Measurements from ENCODE around the gene DAAM2. TPM values are rescaled to one million over a fixed set of nuclear protein-coding genes. Genes with fewer than 3 reads are reported as not detected.

DAAM2 gene
- total and polyA plus RNA-seq, 9 donors = 25.8 to 39.9 (median 35.2) TPM

GRCh38 chr6:39760226-39760952 lies 31.8 kb upstream of the DAAM2 start:
- WGBS (ENCODE audit: insufficient coverage) = no CpG with 5 or more reads among the region's 3 CpGs

DNA sequence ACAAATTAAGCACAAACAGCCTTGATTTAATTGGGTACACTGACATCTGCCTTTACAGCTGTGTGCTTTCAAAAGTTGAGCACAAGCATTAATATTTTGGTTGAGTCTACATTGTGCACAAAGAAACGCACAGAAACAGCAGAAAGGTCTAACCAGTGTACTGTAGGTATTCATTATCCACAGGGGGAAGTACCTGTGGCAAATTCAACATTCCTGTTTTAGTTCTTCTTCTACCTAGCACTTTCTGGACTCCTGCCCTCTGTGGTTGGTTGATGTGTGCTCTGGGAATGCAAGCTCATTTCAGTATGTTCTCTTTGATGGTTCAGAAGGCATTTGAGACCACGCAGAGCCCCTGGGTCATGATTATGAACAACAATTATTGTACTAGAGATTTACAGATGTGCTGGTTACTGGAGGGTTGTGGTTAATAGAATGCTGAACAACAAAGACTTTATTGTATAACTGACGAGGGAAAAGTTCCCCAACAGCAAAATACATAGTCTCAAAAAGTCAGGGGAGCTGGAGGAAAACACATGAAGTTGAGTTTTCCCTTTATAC lies 26.6 kb upstream of the DAAM2 start:
- H3K27me3 ChIP-seq (ENCODE audit: control insufficient read depth, insufficient read depth, low read length) = no peaks in the 10 kb centered on the region
- no peaks in the 10 kb centered on the region for H3K9me3 ChIP-seq (replicated peaks; ENCODE audit: control insufficient read depth, low read depth, low read length)
- peaks cover 8% of the 10 kb centered on the region for H3K4me1 ChIP-seq (ENCODE audit: control insufficient read depth, insufficient read depth, low read length)
- no CpG with 5 or more reads among the region's 3 CpGs for WGBS (ENCODE audit: insufficient coverage)
- H3K36me3 ChIP-seq (ENCODE audit: control insufficient read depth, insufficient read depth, low read length) = no peaks in the 10 kb centered on the region
- DNase-seq = no peak
- no peak overlapping the region for H3K27ac ChIP-seq (ENCODE audit: low read length)
- H3K4me3 ChIP-seq (ENCODE audit: low read length) = no peak overlapping the region

More at GRCh38 chr6:39760226-39760952, 31.8 kb upstream of the DAAM2 start:
- H3K9me3 ChIP-seq (replicated peaks; ENCODE audit: control insufficient read depth, low read depth, low read length) = no peaks in the 10 kb centered on the region
- no peak overlapping the region for H3K27ac ChIP-seq (ENCODE audit: low read length)
- no peaks in the 10 kb centered on the region for H3K4me1 ChIP-seq (ENCODE audit: control insufficient read depth, insufficient read depth, low read length)
- H3K36me3 ChIP-seq (ENCODE audit: control insufficient read depth, insufficient read depth, low read length) = no peaks in the 10 kb centered on the region
- no peaks in the 10 kb centered on the region for H3K27me3 ChIP-seq (ENCODE audit: control insufficient read depth, insufficient read depth, low read length)
- DNase-seq = no peak
- no peak overlapping the region for H3K4me3 ChIP-seq (ENCODE audit: low read length)

GRCh38 chr6:39769012-39769411 lies 23.2 kb upstream of the DAAM2 start:
- no peaks in the 10 kb centered on the region for H3K9me3 ChIP-seq (replicated peaks; ENCODE audit: control insufficient read depth, low read depth, low read length)
- DNase-seq = no peak
- peaks cover 14% of the 10 kb centered on the region for H3K4me1 ChIP-seq (ENCODE audit: control insufficient read depth, insufficient read depth, low read length)
- peaks cover 1% of the 10 kb centered on the region for H3K27me3 ChIP-seq (ENCODE audit: control insufficient read depth, insufficient read depth, low read length)
- no peaks in the 10 kb centered on the region for H3K36me3 ChIP-seq (ENCODE audit: control insufficient read depth, insufficient read depth, low read length)
- no peak overlapping the region for H3K4me3 ChIP-seq (ENCODE audit: low read length)
- H3K27ac ChIP-seq (ENCODE audit: low read length) = no peak overlapping the region
- 40% methylated on average over 1 of the region's 5 CpGs for WGBS (ENCODE audit: insufficient coverage)

DNA sequence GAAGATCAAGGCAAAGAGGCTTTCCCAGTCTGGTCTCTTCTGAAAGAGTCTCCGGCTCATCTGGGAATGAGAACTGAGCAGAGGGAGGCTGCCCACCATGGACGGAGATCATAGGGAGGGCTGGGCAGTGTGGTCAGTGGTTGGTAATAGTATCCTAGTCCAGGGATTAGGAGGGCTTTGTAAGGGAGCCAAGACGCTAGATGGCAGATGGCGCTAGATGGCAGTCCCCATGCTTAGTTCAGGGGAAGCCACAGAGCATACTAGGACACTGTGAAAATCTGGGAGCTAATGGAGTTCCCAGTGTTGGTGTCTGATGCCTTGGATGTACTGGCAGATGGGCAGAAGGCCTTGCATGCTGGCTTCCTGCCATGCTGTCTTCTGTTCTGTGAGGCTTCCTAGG lies 21.7 kb upstream of the DAAM2 start:
- peak; percentile 81 for DNase-seq
- Histone ChIP-seq H3K36me3 (ENCODE audit: control insufficient read depth, insufficient read depth, low read length) (no peaks in the 10 kb centered on the region), H3K4me3 (ENCODE audit: low read length) (no peak overlapping the region)

DNA sequence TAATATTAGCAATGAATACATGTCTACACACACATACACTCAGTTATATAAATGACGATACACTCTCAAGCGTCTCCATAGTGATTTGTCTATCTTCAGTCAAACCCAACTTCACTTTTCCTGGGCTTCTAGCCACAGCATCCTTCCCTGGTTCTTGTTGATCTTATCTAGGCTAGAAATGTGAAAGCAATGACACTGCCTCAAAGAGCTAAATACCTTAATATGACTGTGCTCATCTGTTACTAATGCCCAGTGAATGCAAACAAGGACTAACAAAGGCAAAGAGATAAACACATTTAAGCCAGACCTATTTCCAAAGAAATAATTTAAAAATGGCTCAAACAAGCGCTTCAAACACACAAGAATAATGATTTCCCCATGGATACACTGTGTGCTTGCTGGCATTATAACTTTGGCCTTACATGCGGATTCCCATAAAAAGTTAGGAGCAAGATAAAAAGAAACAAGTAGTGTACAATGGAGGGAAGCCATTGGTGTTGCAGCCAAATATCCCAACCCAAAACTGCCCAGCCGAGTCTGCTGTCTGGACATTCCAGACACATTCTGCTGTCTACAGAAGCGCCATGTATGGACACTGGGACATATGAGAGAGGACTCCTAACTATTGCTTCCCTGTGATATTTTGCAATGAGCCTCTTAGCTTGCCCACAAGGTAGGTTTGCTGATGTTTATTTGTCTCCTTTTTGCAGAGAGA lies 19.5 kb upstream of the DAAM2 start:
- H3K4me1 ChIP-seq (ENCODE audit: control insufficient read depth, insufficient read depth, low read length) = peaks cover 22% of the 10 kb centered on the region
- H3K36me3 ChIP-seq (ENCODE audit: control insufficient read depth, insufficient read depth, low read length) = no peaks in the 10 kb centered on the region
- H3K4me3 ChIP-seq (ENCODE audit: low read length) = no peak overlapping the region
- H3K27ac ChIP-seq (ENCODE audit: low read length) = no peak overlapping the region
- DNase-seq = no peak
- H3K9me3 ChIP-seq (replicated peaks; ENCODE audit: control insufficient read depth, low read depth, low read length) = no peaks in the 10 kb centered on the region
- peaks cover 3% of the 10 kb centered on the region for H3K27me3 ChIP-seq (ENCODE audit: control insufficient read depth, insufficient read depth, low read length)
- no CpG with 5 or more reads among the region's 6 CpGs for WGBS (ENCODE audit: insufficient coverage)

More for the DNA sequence above, 21.7 kb upstream of the DAAM2 start:
- Histone ChIP-seq H3K4me1 (ENCODE audit: control insufficient read depth, insufficient read depth, low read length) (peaks cover 14% of the 10 kb centered on the region), H3K27ac (ENCODE audit: low read length) (no peak overlapping the region), H3K27me3 (ENCODE audit: control insufficient read depth, insufficient read depth, low read length) (peaks cover 3% of the 10 kb centered on the region), H3K9me3 (replicated peaks; ENCODE audit: control insufficient read depth, low read depth, low read length) (no peaks in the 10 kb centered on the region)
- 63% methylated on average over 4 of the region's 4 CpGs for WGBS (ENCODE audit: insufficient coverage)

DNA sequence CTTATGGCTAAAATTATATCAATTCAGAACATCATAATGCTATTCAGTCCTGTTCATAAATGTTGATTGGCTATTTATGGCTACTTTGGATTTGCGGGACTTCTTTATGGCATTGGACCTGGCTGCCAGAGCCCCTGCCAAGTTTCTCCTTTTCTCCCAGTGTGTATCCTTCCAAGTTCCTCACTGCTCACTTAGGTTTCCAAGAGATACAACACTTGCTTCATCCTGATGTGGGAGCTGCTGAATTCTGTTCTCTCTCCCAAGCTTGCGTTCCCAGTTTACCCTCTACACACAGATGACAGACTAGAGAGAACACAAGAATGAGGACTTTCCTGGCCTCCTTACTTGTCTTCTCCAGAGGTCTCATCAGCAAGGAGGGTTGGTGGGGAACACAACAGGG lies 18.4 kb upstream of the DAAM2 start:
- H3K27me3 ChIP-seq (ENCODE audit: control insufficient read depth, insufficient read depth, low read length) = peaks cover 3% of the 10 kb centered on the region
- H3K9me3 ChIP-seq (replicated peaks; ENCODE audit: control insufficient read depth, low read depth, low read length) = no peaks in the 10 kb centered on the region
- no peak overlapping the region for H3K4me3 ChIP-seq (ENCODE audit: low read length)
- H3K4me1 ChIP-seq (ENCODE audit: control insufficient read depth, insufficient read depth, low read length) = peaks cover 29% of the 10 kb centered on the region
- no peak for DNase-seq
- no CpG with 5 or more reads among the region's 2 CpGs for WGBS (ENCODE audit: insufficient coverage)
- H3K36me3 ChIP-seq (ENCODE audit: control insufficient read depth, insufficient read depth, low read length) = no peaks in the 10 kb centered on the region
- H3K27ac ChIP-seq (ENCODE audit: low read length) = no peak overlapping the region

DNA sequence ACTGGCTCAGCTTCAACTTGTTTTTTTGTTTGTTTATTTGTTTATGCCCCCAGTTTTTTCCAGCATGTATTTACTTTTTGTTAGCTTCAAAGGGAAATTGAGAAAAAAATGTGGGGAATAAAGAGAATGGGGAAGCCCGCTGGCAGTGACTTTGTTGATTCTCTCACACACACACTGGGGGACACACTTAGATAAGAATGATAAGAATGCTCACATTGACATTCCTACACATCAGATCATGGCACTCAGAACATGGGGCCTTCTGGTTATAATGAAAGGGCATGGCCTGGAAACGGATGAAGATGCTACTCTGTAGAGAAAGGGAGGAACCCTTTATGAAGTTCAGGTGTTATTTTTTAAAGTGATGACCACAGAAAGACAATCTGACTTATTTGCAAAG lies 15.6 kb upstream of the DAAM2 start:
- no CpG with 5 or more reads among the region's 2 CpGs for WGBS (ENCODE audit: insufficient coverage)
- H3K27me3 ChIP-seq (ENCODE audit: control insufficient read depth, insufficient read depth, low read length) = peaks cover 3% of the 10 kb centered on the region
- no peaks in the 10 kb centered on the region for H3K36me3 ChIP-seq (ENCODE audit: control insufficient read depth, insufficient read depth, low read length)
- no peak overlapping the region for H3K27ac ChIP-seq (ENCODE audit: low read length)
- no peaks in the 10 kb centered on the region for H3K9me3 ChIP-seq (replicated peaks; ENCODE audit: control insufficient read depth, low read depth, low read length)
- no peak overlapping the region for H3K4me3 ChIP-seq (ENCODE audit: low read length)
- no peak for DNase-seq
- H3K4me1 ChIP-seq (ENCODE audit: control insufficient read depth, insufficient read depth, low read length) = peaks cover 17% of the 10 kb centered on the region

DNA sequence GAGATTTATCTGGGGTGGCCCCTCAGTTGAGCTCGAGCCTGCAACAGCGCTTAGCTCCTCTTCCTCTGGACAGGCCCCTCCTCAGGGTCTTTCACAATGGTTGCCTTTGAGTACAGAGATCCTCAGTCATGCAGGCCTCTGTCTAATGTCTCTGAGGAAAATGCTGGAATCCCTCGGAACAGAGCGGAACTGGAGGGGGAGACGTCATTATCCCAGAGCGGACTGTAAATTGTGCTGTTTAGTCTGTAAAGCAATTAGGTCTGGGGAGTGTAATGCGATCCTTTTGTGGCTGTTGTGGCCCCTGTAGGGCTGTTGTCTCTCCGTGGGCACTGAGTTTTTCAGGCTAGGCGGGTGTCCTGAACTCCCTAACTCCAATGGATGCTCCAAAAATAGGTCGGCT lies 15.0 kb upstream of the DAAM2 start:
- peaks cover 3% of the 10 kb centered on the region for H3K27me3 ChIP-seq (ENCODE audit: control insufficient read depth, insufficient read depth, low read length)
- no peaks in the 10 kb centered on the region for H3K36me3 ChIP-seq (ENCODE audit: control insufficient read depth, insufficient read depth, low read length)
- DNase-seq = no peak
- H3K4me3 ChIP-seq (ENCODE audit: low read length) = no peak overlapping the region
- peaks cover 17% of the 10 kb centered on the region for H3K4me1 ChIP-seq (ENCODE audit: control insufficient read depth, insufficient read depth, low read length)
- 33% methylated on average over 10 of the region's 10 CpGs for WGBS (ENCODE audit: insufficient coverage)
- H3K27ac ChIP-seq (ENCODE audit: low read length) = no peak overlapping the region
- H3K9me3 ChIP-seq (replicated peaks; ENCODE audit: control insufficient read depth, low read depth, low read length) = no peaks in the 10 kb centered on the region

- Histone ChIP-seq H3K4me3 (ENCODE audit: low read length) (no peak overlapping the region), H3K9me3 (replicated peaks; ENCODE audit: control insufficient read depth, low read depth, low read length) (no peaks in the 10 kb centered on the region), H3K27me3 (ENCODE audit: control insufficient read depth, insufficient read depth, low read length) (peaks cover 3% of the 10 kb centered on the region), H3K27ac (ENCODE audit: low read length) (no peak overlapping the region), H3K36me3 (ENCODE audit: control insufficient read depth, insufficient read depth, low read length) (no peaks in the 10 kb centered on the region), H3K4me1 (ENCODE audit: control insufficient read depth, insufficient read depth, low read length) (peaks cover 17% of the 10 kb centered on the region)
- DNase-seq = no peak
- 68% methylated on average over 3 of the region's 4 CpGs for WGBS (ENCODE audit: insufficient coverage)
Measured at GRCh38 chr6:39777661-39778060, 14.5 kb upstream of the DAAM2 start.

DNA sequence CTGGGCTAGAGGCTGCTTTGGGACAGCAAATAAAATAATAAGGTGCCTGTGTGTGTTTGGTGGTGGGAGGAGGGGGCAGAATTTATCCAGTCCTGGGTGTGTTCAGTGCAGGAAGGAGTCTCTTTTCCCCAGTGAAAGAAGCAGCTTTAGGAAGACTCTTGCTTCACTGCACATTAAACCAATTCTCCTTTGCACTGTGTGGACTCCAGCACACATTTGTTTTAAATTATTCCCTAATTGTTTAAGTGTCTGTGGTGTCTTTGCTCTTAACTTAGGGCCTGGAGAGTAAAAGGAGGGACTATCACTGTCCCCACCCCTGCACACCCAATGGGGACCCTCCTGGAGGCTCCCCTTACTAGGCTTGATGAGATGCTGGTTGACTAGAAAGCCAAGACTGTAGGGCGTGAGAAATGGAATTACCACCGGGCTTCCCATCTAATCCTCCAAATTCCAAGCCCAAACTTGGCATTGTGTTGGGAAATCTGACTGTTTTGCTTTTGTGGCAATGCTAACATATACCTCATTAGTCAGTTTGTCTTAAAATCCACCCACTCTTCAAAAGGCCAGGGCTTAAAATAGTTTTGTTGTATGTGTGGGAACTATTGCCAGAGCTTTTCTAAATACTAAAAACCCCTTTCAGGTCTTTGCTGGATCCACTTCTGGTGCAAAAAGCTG lies 13.5 kb upstream of the DAAM2 start:
- DNase-seq = peak; percentile 42
- H3K27ac ChIP-seq (ENCODE audit: low read length) = no peak overlapping the region
- H3K36me3 ChIP-seq (ENCODE audit: control insufficient read depth, insufficient read depth, low read length) = no peaks in the 10 kb centered on the region
- no peak overlapping the region for H3K4me3 ChIP-seq (ENCODE audit: low read length)
- H3K27me3 ChIP-seq (ENCODE audit: control insufficient read depth, insufficient read depth, low read length) = peaks cover 3% of the 10 kb centered on the region
- no peaks in the 10 kb centered on the region for H3K9me3 ChIP-seq (replicated peaks; ENCODE audit: control insufficient read depth, low read depth, low read length)
- WGBS (ENCODE audit: insufficient coverage) = no CpG with 5 or more reads among the region's 2 CpGs
- H3K4me1 ChIP-seq (ENCODE audit: control insufficient read depth, insufficient read depth, low read length) = peaks cover 17% of the 10 kb centered on the region
